GM19463 (cell line): ENCODE measurements around the gene TRIM73.
"Not testable (repeated sequence)": the region's sequence is repeated elsewhere in the genome, so short reads cannot be mapped to it uniquely, and the experiment has no call there.

Experiments
- ATAC-seq: cut with Tn5 transposase; IDR thresholded peaks from one replicate; pipeline ENCODE4 v1.9.1; 2021; ENCODE audit warnings: mild to moderate bottlenecking, moderate library complexity; ENCODE audit not compliant: unreplicated experiment

Gene TRIM73

GRCh38 chr7:75415428-75415817 lies 20.0 kb downstream of the TRIM73 start:
- not testable (repeated sequence) for ATAC-seq

DNA sequence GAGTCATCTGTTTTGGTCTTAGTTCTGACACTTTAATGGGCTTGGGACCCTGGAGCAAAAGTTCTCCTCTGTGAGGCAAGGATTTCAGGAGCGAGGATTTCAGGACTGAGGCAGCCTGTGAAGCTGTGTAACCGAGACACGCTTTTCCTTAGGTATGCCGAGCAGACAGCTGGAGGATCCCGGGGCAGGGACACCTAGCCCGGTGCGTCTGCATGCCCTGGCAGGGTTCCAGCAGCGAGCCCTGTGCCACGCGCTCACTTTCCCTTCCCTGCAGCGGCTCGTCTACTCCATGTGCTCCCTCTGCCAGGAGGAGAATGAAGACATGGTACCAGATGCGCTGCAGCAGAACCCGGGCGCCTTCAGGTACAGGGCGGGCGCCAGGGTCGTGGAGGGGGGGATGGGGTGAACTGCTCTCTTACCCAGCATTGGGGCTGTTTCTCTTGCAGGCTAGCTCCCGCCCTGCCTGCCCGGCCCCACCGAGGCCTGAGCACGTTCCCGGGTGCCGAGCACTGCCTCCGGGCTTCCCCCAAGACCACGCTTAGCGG lies 20.5 kb downstream of the TRIM73 start:
- not testable (repeated sequence) for ATAC-seq

DNA sequence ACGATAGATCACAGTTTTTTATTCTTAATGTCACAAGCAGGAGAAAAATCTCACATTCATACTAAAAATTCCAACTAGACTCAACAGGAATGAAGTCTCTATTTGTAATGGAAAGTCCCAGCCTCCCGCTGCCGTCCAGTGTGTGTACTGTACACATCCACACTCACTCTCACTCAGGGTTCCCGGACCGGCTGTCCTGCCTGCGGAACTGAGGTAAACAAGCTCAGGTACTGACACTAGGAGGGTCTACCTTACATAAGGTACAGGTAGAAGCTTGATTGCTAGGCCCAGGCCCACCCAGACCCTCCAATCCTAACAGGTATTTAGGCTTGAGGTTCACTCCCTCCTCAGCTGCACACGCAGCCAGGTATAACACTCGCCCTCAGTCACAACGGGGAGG lies 21.4 kb downstream of the TRIM73 start:
- not testable (repeated sequence) for ATAC-seq

- ATAC-seq: not testable (repeated sequence)
Measured at GRCh38 chr7:75418292-75418858, 22.9 kb downstream of the TRIM73 start.

DNA sequence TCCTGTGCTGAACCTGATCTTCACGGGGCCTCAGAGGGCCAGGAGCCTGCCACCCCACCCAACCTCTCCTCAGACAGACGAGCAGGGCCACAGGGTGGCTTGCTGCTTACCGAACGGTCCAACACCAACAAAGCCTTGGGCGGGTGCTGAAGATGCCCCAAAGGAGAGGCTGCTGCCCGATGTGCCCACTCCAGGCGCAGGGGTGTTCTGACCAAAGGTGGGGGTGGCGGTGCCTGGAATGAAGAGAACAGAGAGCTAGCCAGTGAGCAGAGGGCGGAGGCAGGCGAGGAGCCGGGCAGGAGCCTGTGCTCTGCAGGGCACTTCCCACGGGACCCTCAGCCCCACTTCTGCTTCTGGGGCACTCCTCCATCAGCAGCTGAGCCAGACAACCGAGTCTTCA lies 23.8 kb downstream of the TRIM73 start:
- ATAC-seq: not testable (repeated sequence)

GRCh38 chr7:75419693-75420092 lies 24.3 kb downstream of the TRIM73 start:
- ATAC-seq: not testable (repeated sequence)

- not testable (repeated sequence) for ATAC-seq
Measured at GRCh38 chr7:75420152-75420551, 24.7 kb downstream of the TRIM73 start.

- ATAC-seq: not testable (repeated sequence)
Measured at GRCh38 chr7:75421798-75422710, 26.6 kb downstream of the TRIM73 start.

DNA sequence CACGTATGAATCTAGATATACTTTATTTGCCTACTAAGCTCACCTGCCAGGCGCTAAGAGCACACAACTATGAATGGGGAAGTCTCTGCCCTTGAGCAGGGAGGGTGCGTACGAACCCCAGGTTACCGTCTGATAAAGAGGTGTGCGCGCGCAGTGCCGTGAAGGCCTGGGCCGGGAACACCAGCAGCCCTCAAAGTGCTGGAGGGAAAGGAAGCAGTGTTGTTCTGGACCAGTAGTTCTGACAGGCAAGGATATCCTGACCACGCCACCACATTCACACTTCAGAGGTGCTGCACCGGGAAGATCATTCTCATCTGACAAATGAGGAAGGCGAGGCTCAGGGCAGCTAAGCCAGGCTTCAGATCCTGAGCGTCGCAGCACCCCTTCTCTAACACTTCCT lies 28.1 kb downstream of the TRIM73 start:
- not testable (repeated sequence) for ATAC-seq

- not testable (repeated sequence) for ATAC-seq
Measured at GRCh38 chr7:75439000-75439399, 43.6 kb downstream of the TRIM73 start.

GRCh38 chr7:75442101-75442464 lies 46.7 kb downstream of the TRIM73 start:
- ATAC-seq: peak; percentile 52

- peak; percentile 87 for ATAC-seq
Measured at GRCh38 chr7:75442465-75443111, 47.2 kb downstream of the TRIM73 start.

- not testable (repeated sequence) for ATAC-seq
Measured at GRCh38 chr7:75449946-75450345, 54.5 kb downstream of the TRIM73 start.

- ATAC-seq: peak; percentile 88
Measured at GRCh38 chr7:75452494-75452955, 57.1 kb downstream of the TRIM73 start.
